NCI-H526 (cell line): Measurements from ENCODE around the gene SMAD3.
A peak's percentile ranks its signal among the peaks of the same experiment; 100 is the strongest.
"Not testable (repeated sequence)": the region's sequence is repeated elsewhere in the genome, so short reads cannot be mapped to it uniquely, and the experiment has no call there.

ENCODE experiments used
- DNase-seq, 2 experiments: peaks; one replicate each; lab custom pipeline; 2025; lab: John Stamatoyannopoulos, UW

Gene SMAD3

DNA sequence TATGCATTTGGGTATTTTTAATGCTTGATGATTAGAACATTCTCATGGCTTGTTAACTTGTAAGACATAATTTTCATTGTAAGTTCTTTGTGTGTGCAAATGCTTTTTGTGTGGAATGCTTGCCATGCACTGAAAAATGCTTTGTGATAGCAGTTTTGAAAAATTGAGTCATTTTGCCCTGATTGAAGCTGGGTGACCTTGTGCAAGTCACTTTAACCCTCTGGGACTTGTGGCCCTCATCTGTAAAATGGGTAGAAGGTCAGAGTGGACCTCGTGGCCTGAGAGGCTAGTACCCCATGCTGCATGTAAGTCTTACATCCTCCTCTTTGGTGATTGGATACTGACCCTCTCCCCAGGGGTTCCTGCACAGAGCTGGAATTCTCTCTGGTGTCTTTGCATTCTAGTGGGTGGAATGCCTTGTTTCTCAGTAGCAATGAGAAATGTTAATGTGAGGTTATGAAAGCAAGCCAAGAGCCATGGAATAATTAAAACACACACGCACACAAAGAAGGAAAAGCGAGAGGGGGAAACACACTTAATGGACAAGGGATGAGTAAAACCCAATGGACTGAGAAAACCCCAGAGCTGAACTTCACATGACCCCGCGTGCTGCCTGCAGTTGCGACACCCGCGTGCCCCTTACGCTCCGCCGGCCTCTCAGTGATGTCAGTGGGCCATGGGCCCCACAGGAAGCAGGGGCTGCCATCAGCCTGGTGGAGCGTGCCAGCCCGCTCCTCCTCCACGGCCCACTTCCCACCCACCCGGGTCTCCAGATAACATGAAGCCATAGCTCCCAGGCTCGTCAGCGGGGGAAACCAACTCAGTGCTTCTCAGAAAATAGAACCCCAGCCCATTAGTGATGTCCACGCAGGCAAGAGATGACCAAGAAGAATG is 44.0 kb downstream of the SMAD3 start:
- no peak for DNase-seq

DNA sequence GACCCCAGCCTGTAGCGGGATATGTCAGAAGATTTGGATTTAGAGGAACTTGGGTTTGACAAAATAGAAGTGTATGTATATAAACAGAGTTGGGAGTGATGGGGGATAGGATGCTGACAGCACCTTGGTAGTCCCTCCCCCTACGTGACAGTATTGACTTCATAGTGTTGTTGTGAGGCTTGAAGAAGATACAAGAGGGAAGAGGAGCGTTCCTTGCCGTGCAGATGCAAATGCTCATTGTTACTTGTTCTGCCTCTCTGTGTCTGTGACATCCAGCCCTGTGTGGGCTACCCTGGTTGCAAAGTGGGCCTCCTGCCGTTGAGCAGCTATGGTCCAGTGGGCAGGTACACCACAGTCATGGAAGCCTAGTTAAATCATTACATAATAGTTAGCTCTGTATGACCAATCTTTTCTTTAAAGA is 45.0 kb downstream of the SMAD3 start:
- no peak for DNase-seq

DNA sequence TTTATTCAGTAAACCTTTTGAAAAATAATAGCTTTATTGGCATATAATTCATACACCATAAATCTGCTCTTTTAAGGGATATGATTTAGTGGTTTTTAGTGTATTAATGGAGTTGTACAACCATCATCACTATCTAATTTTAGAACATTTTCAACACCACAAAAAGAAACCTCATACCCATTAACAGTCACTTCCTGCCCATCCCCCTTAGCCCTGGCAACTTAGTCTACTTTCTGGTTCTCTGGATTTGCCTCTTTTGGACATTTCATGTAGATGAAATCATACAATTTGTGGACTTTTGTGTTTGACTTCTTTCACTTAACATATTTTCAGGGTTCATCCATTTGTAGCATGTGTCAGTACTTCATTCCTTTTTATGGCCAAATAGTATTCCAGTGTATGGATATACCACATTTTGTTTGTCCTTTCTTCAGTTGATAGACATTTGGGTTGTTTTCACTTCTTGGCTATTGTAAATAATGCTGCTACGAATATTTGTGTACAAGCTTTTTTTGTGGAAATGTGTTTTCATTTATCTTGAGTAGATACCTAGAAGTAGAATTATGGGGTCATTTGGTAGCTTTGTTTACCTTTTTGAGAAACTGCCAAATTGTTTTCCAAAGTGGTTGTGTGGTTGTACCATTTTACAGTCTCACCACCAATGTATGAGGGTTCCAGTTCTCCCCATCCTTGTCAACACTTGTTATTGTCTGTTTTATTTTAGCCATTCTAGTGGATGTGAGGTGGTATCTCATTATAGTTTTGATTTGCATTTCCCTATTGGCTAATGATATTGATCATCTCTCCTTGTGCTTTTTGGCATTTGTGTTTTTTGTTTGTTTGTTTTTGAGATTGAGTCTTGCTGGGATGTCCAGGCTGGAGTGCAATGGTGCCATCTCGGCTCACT is 45.8 kb downstream of the SMAD3 start:
- no peak for DNase-seq

DNA sequence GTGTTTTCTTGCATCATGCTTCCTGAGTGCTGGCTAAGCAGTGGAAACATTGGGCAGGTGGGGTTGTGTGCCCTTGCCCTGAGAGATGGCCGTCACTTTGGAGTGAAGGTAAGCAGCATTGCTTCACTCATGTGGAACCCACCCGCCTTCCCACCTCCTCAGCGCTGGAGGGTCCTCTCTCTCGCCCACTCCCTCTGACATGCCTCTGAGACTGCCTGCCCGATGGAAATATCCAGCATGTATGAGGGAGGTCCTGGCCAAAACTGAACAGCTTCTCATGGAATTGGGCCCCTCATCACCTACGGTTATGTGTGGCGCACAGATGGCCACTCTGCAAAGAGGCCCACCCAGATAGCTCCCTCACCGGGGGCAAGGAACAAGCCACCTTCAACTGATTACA is 48.6 kb downstream of the SMAD3 start:
- no peak for DNase-seq

DNA sequence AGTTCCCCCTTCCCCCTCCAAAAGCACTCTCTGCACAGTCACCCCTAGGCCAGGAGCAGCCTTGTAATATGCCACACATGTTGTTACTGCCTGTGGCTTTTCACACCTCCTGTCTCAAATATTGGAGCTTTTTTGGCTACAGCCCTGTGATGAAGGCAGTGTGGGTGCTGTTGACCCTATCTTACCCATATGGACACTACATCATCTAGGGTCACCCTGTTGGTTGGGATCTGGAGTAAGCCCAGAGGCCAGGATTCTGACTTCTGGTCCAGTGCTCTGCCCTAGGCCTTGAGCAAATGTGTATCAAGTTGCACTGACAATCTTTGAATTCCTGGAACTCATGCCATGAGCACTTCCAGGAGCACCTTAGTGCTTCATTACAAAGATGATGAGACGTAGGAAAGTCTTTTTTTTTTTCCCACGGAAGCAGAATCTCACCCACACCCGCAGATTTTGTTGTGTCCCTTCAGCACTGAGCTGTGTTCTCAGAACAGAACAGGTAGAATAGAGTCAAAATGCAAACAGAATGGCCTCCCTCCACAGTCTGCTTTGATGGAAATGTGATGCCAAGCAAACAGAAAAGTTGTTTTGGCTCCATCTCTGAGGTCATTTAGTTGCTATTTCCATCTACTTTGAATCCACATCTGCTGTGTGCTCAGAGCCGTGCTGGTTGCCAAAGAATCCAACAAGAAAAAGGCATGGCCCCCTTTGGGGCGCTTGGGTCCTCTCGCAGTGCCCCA is 49.6 kb downstream of the SMAD3 start:
- peak; percentile 74 to 86 for DNase-seq

DNA sequence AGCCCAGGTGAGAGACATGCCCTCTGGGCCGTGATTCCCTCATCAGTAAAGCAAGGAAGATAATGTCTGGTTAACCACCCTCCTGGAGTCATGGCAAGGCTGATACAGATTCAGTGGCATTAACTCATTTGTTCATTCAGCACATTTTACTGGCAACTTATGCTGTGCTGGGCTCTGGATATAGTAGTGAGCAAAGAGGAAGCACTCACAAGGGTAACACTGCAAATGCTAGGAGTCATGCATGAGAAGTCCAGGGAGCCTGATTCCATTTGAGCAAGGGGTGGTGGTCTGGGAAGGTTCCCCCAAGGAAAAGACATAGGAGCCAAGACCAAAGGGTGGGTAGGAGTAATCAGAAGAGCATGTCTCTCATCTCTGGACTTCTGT is 50.2 kb downstream of the SMAD3 start:
- peak; percentile 67 to 68 for DNase-seq

DNA sequence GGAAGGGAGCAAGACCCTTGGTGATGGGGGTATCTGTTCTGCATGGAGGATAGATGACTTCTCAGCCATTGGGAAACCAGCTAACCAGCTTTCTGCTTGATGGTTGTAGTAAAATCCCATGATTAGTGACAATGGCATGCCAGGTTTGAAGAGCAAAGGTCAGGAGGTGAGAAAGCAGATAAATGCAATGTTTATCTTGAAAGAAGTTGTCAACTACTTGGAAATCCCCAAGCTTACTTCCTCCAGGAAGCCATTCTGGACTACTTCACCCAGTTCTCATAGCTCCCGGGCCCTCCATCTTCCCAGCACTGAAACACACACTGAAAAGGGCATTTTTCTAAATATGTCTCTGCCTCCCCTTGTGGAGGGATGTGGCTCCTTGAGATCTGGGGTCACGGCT is 51.3 kb downstream of the SMAD3 start:
- DNase-seq, result no peak

DNA sequence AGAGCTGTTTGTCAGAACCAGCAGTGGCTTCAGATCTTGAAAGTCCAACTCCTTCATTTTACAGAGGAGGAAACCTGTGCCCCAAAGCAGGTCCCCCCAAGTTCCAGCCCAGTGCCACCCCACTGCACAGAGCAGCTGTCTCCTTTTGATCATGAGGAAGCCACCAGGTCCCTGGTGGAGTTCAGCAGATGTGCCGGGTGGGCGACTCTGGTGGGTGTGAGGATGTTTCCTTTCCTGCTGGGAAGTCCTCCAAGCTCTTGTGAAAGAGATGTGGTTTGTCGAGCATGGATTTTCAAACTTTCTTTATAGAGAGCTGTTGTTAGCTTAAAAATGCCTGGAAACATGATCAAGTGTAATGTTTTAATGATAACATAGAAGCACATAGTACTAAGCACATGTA is 52.0 kb downstream of the SMAD3 start:
- DNase-seq, result no peak

- DNase-seq, result no peak
Observed at GRCh38 chr15:67118808-67119207, 53.4 kb downstream of the SMAD3 start.

DNA sequence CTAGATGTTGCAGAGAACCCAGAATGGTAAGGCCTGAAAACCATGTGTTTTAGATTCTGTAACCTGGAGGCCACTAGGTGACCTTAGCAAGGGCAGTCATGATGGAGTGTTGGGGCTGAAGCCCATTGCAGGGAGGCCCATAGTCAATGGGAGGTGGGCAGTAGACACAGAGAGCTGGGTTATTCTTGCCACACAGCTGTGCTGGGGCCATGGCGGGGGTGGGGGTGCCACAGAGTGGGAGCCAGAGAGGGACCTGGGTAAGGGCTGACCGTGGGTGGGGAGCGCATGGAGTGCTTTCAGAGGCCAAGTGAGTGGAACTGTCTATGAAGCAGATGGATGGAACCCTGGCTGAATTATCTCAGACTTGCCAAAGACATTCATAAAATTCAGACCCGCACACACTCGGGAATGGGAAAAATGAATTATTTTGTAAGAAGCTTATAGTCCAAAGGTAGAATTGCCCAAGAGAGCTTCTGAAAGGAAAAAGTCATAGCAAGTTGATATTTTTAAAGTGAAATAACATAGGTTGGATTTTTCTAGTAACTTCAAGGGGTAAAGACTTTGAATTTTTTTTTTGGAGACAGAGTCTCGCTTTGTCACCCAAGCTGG is 53.9 kb downstream of the SMAD3 start:
- DNase-seq, result no peak

- no peak for DNase-seq
Observed at GRCh38 chr15:67120009-67120838, 54.8 kb downstream of the SMAD3 start.

DNA sequence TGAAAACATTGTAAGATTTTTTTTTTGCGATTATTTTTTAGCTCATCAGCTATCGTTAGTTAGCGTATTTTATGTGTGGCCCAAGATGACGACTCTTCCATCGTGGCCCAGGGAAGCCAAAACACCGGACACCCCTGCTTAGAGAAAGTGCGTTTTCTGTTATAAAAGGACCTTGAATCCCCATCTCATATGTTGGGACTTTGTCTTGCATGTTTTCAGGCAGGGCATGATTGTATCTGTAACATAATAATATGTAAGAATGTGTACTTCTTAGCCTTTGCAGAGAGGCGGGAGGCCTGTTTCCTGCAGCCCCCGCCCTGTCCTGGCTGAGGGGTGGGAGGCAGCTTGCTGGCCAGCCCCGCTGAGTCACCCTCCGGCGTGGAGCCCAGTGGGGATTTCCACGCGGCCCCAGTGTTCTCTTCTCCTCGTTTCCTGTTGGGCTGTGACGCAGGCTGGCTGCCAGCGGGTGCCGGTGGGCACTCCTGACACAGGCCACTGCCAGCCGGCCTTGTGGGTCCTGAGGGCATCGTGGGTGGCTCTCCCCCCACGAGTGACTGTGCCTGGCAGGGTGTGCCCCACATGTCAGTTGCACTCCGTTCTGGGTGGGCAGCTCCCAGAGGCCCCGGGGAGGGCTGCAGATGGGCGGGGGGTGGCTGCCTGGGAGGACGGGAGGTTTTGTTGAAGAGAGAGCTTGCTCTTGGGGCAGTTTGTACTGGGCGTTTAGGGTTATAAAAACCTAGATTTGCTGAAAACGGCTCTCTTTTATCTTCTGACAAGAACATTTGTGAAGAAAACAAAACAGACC is 55.6 kb downstream of the SMAD3 start:
- DNase-seq, result no peak

DNA sequence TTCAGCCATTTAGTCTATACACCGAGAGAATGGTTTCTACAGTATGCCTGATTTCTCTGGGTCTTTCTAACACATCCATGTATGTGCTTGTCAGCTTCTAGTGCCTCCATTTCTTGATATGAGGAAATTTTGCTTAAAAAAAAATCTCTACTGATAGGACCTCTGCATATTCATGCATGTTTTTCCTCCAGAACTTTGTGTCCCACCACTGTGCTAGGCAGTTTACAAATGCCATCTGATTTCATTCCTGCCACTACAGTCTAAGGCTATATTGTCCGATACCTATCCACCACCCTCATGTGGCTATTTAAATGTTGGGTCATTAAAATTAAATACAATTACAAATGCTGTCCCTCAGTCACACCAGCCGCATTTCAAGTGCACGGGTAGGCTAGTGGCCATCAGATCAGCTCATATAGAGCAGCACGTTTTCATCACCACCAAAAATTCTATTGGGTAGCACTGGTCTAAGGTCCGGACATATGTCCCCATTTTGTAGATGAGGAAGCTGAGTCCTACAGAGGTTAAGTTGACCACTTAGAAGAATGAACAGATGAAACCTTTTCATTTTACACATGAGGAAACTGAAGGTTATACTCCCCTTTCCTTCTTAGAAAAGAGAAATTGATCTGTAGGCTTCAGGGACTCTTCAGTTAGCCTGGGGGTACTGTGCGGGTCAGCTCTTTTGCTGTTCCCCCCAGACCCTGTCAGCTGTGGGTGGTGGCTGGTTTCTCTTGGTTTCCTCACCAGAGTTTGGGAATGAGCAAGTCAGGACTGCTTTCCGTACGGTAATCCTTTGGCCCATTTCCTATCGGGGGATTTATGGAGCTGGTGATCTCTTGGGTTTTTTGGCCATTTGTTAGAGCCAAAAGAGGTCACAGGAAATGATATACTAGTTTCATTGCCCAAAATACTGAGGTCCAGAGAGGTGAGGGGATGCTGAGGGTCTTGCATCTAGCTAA is 56.5 kb downstream of the SMAD3 start:
- no peak for DNase-seq

DNA sequence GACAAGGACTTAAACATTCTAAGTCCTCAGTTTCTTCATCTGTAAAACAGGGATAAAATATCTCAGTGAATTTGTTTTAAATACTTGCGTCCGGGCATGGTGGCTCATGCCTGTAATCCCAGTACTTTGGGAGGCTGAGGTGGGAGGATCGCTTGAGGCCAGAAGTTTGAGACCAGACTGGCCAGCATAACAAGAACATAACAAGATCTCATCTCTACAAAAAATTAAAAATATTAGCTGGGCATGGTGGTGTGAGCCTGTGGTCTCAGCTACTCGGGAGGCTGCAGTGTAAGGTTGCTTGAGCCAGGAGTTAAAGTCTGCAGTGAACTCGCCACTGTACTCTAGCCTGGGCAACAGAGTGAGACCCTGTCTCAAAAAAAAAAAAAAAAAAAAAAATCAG is 57.4 kb downstream of the SMAD3 start:
- DNase-seq, result not testable (repeated sequence)

- DNase-seq, result not testable (repeated sequence)
Observed at GRCh38 chr15:67123291-67123690, 57.9 kb downstream of the SMAD3 start.

- no peak for DNase-seq
Observed at GRCh38 chr15:67124111-67124510, 58.7 kb downstream of the SMAD3 start.

DNA sequence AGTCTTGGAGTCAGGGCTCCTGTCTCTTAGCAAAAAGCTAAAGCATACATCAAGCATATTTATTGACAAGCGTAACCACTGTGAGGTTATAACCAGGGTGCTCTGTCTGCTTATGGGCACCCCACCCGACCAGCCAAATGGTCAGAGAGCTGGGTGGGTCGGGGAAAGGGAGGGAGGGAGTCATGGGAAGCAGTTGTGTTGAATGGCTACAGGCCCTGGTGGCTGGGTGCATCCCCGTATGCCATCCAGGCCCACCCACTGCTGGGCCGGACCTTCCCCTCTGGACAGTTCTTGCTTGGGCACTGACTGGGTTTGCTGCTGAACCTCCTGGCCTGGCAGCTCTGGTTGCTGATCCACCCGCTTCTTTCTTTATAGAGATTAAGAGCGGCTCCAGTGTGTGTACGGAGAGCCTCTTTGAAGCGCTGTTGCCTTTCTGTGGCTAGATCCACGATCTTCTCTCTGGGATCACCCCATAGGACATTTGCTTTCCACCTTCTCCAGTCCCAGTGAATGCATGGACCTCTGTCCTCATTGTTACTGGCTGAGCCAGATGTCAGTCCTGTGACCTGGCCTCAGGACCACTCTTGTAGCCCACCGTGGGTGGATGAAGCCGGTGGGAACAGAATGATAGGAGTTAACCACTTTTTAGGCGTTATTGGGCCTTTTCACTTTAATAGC is 59.6 kb downstream of the SMAD3 start:
- DNase-seq, result peak; percentile 70 to 85
